SK-N-SH (cell line): ENCODE results near the gene NRG3. TPM values are rescaled to one million over a fixed set of nuclear protein-coding genes. Genes with fewer than 3 reads are reported as not detected.

Source experiments
- CTCF ChIA-PET: fragments of 300-600, 350-600 bp; formaldehyde crosslinking; extraction: SDS; loops from one replicate; lab custom pipeline; 2021; lab: Yijun Ruan, JAX
- POLR2A ChIA-PET: fragments of 350-600 bp; sonication (Branson Sonifier 250); formaldehyde crosslinking; extraction: SDS; loops from one replicate; lab custom pipeline; 2020; ENCODE audit warnings: antibody characterized with exemption, inconsistent platforms; lab: Yijun Ruan, JAX
- DNase-seq: peaks from one replicate; pipeline ENCODE4 v3.0.0; 2012
- H2AFZ ChIP-seq: fragments of 200-600 bp; sonication (generic); 2 replicates; pipeline ENCODE4 v1.8.1; 2016; ENCODE audit warnings: antibody characterized with exemption, mild to moderate bottlenecking, low read depth
- H3F3A ChIP-seq: fragments of 200-600 bp; sonication (generic); replicated peaks from 2 replicates; pipeline ENCODE3; 2016; ENCODE audit warnings: antibody characterized with exemption, mild to moderate bottlenecking; ENCODE audit not compliant: insufficient read depth
- H3K27ac ChIP-seq, 2 experiments: fragments of 200-500 bp in 1 of 2; fragments of 200-600 bp in 1 of 2; sonication (Bioruptor generic) in 1 of 2; sonication (generic), shearing (Covaris generic) in 1 of 2; 2 replicates each; pipeline versions ENCODE4 v1.5.1 to v1.6.1; 2014 to 2016; ENCODE audit warnings: low read depth in 2 of 2, inconsistent platforms in 1 of 2, low read length in 1 of 2, mild to moderate bottlenecking in 1 of 2, mixed read lengths in 1 of 2
- H3K27me3 ChIP-seq: fragments of 200-600 bp; sonication (generic), shearing (Covaris generic); 2 replicates; pipeline ENCODE4 v1.6.1; 2016; ENCODE audit warnings: mixed run types; ENCODE audit not compliant: insufficient read depth
- H3K36me3 ChIP-seq, 2 experiments: fragments of 200-500 bp in 1 of 2; fragments of 200-600 bp in 1 of 2; sonication (Bioruptor generic) in 1 of 2; sonication (generic) in 1 of 2; replicated peaks in 1 of 2; 2 replicates each; pipeline versions ENCODE3 to v1.5.1; 2014 to 2016; ENCODE audit warnings: low read length in 1 of 2, mild to moderate bottlenecking in 1 of 2; ENCODE audit not compliant: insufficient read depth in 2 of 2, control insufficient read depth in 1 of 2
- H3K4me1 ChIP-seq, 2 experiments: fragments of 200-500 bp in 1 of 2; fragments of 200-600 bp in 1 of 2; sonication (Bioruptor generic) in 1 of 2; sonication (generic), shearing (Covaris generic) in 1 of 2; 2 replicates each; pipeline versions ENCODE4 v1.5.1 to v1.6.1; 2014 to 2016; ENCODE audit warnings: low read depth in 1 of 2, low read length in 1 of 2, mixed run types in 1 of 2; ENCODE audit not compliant: insufficient read depth in 2 of 2, control insufficient read depth in 1 of 2
- H3K4me2 ChIP-seq: fragments of 200-600 bp; sonication (generic), shearing (Covaris generic); 2 replicates; pipeline ENCODE4 v1.6.1; 2017; ENCODE audit warnings: mixed run types
- H3K4me3 ChIP-seq, 2 experiments: fragments of 200-500 bp in 1 of 2; fragments of 200-600 bp in 1 of 2; sonication (Bioruptor generic) in 1 of 2; sonication (generic), shearing (Covaris generic) in 1 of 2; 2 replicates each; pipeline versions ENCODE4 v1.5.1 to v1.8.1; 2014 to 2016; ENCODE audit warnings: low read depth in 2 of 2, inconsistent platforms in 1 of 2, low read length in 1 of 2, mild to moderate bottlenecking in 1 of 2, mixed read lengths in 1 of 2, moderate library complexity in 1 of 2
- H3K79me2 ChIP-seq: fragments of 200-600 bp; sonication (generic); 2 replicates; pipeline ENCODE4 v1.8.1; 2017; ENCODE audit warnings: mild to moderate bottlenecking; ENCODE audit not compliant: insufficient read depth
- H3K9ac ChIP-seq: fragments of 200-600 bp; sonication (generic); 2 replicates; pipeline ENCODE4 v1.6.1; 2017; ENCODE audit warnings: mixed run types
- H3K9me2 ChIP-seq: fragments of 200-600 bp; sonication (generic); 2 replicates; pipeline ENCODE4 v1.6.1; 2017; ENCODE audit warnings: mixed run types
- H3K9me3 ChIP-seq: fragments of 200-600 bp; sonication (generic); 2 replicates; pipeline ENCODE4 v1.6.1; 2017; ENCODE audit warnings: mixed run types, mild to moderate bottlenecking, moderate library complexity
- H4K20me1 ChIP-seq: fragments of 200-600 bp; sonication (generic); 2 replicates; pipeline ENCODE4 v1.6.1; 2017; ENCODE audit warnings: mild to moderate bottlenecking, mixed run types; ENCODE audit not compliant: insufficient read depth
- CHD2 ChIP-seq: fragments of 150-350 bp; IDR thresholded peaks from 2 replicates; pipeline ENCODE4 v1.6.1; 2018; ENCODE audit warnings: low read length; ENCODE audit not compliant: partially characterized antibody
- ELF1 ChIP-seq: IDR thresholded peaks from 2 replicates; pipeline ENCODE4 v1.4.0; 2012
- EZH2phosphoT487 ChIP-seq: fragments of 200-600 bp; sonication (generic); IDR thresholded peaks from 2 replicates; pipeline ENCODE4 v1.6.1; 2017; ENCODE audit warnings: low read depth, mixed run types, mild to moderate bottlenecking, antibody characterized with exemption, moderate library complexity, borderline replicate concordance
- FOSL2 ChIP-seq: IDR thresholded peaks from 2 replicates; pipeline ENCODE4 v1.4.0; 2012; ENCODE audit warnings: low read depth, mild to moderate bottlenecking, moderate library complexity, borderline replicate concordance
- FOXJ3 ChIP-seq: sonication (generic); formaldehyde crosslinking; IDR thresholded peaks from 2 replicates; pipeline ENCODE4 v1.5.1; 2020; ENCODE audit warnings: mild to moderate bottlenecking, missing genetic modification reagents
- GABPA ChIP-seq: IDR thresholded peaks from 2 replicates; pipeline ENCODE4 v1.4.0; 2012; ENCODE audit warnings: low read depth, mild to moderate bottlenecking
- GATA2 ChIP-seq: sonication (generic); formaldehyde crosslinking; IDR thresholded peaks from 2 replicates; pipeline ENCODE4 v1.5.0; 2020; ENCODE audit warnings: mild to moderate bottlenecking, missing genetic modification reagents
- JUND ChIP-seq: IDR thresholded peaks from 2 replicates; pipeline ENCODE4 v1.4.0; 2012
- MEF2A ChIP-seq: IDR thresholded peaks from 2 replicates; pipeline ENCODE4 v1.4.0; 2012; ENCODE audit warnings: low read depth, borderline replicate concordance
- RAD21 ChIP-seq: IDR thresholded peaks from 2 replicates; pipeline ENCODE4 v1.6.1; 2012; ENCODE audit warnings: mild to moderate bottlenecking, low read length
- RCOR1 ChIP-seq: fragments of 150-350 bp; IDR thresholded peaks from 2 replicates; pipeline ENCODE4 v1.6.1; 2017; ENCODE audit warnings: antibody characterized with exemption, low read length
- RFX5 ChIP-seq: IDR thresholded peaks from 2 replicates; pipeline ENCODE4 v1.6.1; 2012; ENCODE audit warnings: mild to moderate bottlenecking, improper control_type of control experiment, low read length
- RXRA ChIP-seq: IDR thresholded peaks from 2 replicates; pipeline ENCODE4 v1.4.0; 2012; ENCODE audit warnings: low read depth, mild to moderate bottlenecking, borderline replicate concordance
- SIN3A ChIP-seq: IDR thresholded peaks from 2 replicates; pipeline ENCODE4 v1.6.1; 2012; ENCODE audit warnings: low read depth, mild to moderate bottlenecking, low read length, moderate library complexity, borderline replicate concordance
- TEAD4 ChIP-seq: IDR thresholded peaks from 2 replicates; pipeline ENCODE4 v1.4.0; 2012; ENCODE audit warnings: mild to moderate bottlenecking, borderline replicate concordance; ENCODE audit not compliant: insufficient read depth
- WGBS: methylation state at CpG from one replicate; pipeline ENCODE4 v1.1.6; 2017; ENCODE audit warnings: low lambda C conversion rate; 5-methylcytosine and 5-hydroxymethylcytosine counted together
- polyA plus RNA-seq, 3 experiments: library from polyadenylated mRNA; depleted of rRNA; stranded (reverse); fragments of >200 nt; gene quantifications; 2 replicates each; pipeline ENCODE4 v1.2.3, GENCODE V29; 2012
- TF ChIP-seq, protein P1 (sequence below): fragments of 200-600 bp; sonication (generic); IDR thresholded peaks from 2 replicates; pipeline ENCODE4 v1.6.1; 2017; ENCODE audit warnings: antibody characterized with exemption, mild to moderate bottlenecking, moderate library complexity
- TF ChIP-seq, protein P2 (sequence below): IDR thresholded peaks from 2 replicates; pipeline ENCODE4 v1.4.0; 2012; ENCODE audit warnings: low read depth
- TF ChIP-seq, protein P3 (sequence below): fragments of 150-350 bp; IDR thresholded peaks from 2 replicates; pipeline ENCODE4 v1.6.1; 2017; ENCODE audit warnings: antibody characterized with exemption, low read length, low read depth, borderline replicate concordance
- TF ChIP-seq, protein P4 (sequence below): fragments of 150-350 bp; IDR thresholded peaks from 2 replicates; pipeline ENCODE4 v1.6.1; 2016; ENCODE audit warnings: mild to moderate bottlenecking, low read depth, low read length
- TF ChIP-seq, protein P5 (sequence below): IDR thresholded peaks from 2 replicates; pipeline ENCODE4 v1.6.1; 2012; ENCODE audit warnings: mild to moderate bottlenecking, low read depth, low read length, moderate library complexity

The NRG3 gene
- polyA plus RNA-seq, 1 of the 3 experiments (the other 2 are of a cell fraction): 0.03 TPM

DNA sequence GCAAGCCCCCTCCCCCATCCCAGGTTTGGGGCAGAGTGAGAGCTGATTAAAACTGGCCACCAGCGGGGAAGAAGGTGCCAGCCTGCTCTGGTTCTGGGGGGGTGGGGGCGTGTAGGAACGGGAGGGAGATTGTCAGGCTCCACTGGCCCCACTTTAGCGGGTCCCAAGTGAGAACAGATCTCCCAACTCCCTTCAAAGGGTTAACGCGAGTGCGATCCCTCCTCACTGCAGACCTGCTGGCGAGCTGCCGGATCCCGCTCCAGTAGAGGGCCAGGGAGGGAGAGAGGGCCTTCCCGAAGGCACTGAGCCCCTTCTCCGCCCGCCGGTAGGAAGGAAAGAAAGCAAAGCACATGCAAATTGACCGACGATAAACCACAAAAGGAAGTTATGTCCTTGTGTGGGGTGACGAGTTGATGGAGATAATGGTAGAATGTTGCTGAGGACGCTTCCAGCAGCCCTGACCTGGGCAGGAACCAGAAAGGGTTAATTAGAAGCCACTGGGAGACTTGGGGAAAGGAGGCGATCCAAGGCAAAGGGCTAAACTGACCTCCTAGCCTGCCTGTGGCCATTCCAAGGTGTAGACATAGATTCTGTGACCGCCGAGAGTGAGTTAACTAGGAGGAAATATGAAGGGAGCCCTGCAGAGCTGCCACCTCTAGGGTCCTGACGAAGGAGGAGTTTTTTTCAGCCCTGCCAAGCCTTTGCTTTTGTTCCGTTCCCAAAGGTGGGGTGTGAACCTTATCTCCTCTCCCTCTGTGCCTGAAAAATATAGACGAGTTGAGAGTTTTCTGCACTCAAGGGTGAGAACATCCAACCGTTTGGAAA lies 1.5 kb downstream of the NRG3 start:
- H2AFZ ChIP-seq: no peak overlapping the region

More for the DNA sequence above, 1.5 kb downstream of the NRG3 start:
- 34% methylated on average over 23 of the region's 25 CpGs for WGBS
- DNase-seq: peak; percentile 45
- no peaks in the 10 kb centered on the region for H4K20me1 ChIP-seq
- no peaks in the 10 kb centered on the region for H3K36me3 ChIP-seq
- ChIA-PET POLR2A (no interaction called here), CTCF (interaction anchor here (0.7 kb wide), 1 partner anchor 129 kb away, joined by 3 read pairs; no protein-coding TSS in a partner anchor)
- no peak overlapping the region for H3K9ac ChIP-seq
- no peak for TF ChIP-seq CHD2
- no peak for TF ChIP-seq FOXJ3
- TF ChIP-seq, protein P1, sequence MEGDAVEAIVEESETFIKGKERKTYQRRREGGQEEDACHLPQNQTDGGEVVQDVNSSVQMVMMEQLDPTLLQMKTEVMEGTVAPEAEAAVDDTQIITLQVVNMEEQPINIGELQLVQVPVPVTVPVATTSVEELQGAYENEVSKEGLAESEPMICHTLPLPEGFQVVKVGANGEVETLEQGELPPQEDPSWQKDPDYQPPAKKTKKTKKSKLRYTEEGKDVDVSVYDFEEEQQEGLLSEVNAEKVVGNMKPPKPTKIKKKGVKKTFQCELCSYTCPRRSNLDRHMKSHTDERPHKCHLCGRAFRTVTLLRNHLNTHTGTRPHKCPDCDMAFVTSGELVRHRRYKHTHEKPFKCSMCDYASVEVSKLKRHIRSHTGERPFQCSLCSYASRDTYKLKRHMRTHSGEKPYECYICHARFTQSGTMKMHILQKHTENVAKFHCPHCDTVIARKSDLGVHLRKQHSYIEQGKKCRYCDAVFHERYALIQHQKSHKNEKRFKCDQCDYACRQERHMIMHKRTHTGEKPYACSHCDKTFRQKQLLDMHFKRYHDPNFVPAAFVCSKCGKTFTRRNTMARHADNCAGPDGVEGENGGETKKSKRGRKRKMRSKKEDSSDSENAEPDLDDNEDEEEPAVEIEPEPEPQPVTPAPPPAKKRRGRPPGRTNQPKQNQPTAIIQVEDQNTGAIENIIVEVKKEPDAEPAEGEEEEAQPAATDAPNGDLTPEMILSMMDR: no peak
- TF ChIP-seq GATA2: no peak
- TF ChIP-seq RXRA: no peak
- TF ChIP-seq FOSL2: no peak
- no peak for TF ChIP-seq RFX5
- TF ChIP-seq, protein P2, sequence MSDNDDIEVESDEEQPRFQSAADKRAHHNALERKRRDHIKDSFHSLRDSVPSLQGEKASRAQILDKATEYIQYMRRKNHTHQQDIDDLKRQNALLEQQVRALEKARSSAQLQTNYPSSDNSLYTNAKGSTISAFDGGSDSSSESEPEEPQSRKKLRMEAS: no peak
- no peak for TF ChIP-seq RAD21
- TF ChIP-seq, protein P3, sequence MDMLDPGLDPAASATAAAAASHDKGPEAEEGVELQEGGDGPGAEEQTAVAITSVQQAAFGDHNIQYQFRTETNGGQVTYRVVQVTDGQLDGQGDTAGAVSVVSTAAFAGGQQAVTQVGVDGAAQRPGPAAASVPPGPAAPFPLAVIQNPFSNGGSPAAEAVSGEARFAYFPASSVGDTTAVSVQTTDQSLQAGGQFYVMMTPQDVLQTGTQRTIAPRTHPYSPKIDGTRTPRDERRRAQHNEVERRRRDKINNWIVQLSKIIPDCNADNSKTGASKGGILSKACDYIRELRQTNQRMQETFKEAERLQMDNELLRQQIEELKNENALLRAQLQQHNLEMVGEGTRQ: no peak
- no peak for TF ChIP-seq RCOR1
- no peak for TF ChIP-seq MEF2A
- TF ChIP-seq JUND: no peak
- no peak for TF ChIP-seq GABPA
- TF ChIP-seq, protein P4, sequence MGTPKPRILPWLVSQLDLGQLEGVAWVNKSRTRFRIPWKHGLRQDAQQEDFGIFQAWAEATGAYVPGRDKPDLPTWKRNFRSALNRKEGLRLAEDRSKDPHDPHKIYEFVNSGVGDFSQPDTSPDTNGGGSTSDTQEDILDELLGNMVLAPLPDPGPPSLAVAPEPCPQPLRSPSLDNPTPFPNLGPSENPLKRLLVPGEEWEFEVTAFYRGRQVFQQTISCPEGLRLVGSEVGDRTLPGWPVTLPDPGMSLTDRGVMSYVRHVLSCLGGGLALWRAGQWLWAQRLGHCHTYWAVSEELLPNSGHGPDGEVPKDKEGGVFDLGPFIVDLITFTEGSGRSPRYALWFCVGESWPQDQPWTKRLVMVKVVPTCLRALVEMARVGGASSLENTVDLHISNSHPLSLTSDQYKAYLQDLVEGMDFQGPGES: no peak
- no peak for TF ChIP-seq ELF1
- TF ChIP-seq, protein P5, sequence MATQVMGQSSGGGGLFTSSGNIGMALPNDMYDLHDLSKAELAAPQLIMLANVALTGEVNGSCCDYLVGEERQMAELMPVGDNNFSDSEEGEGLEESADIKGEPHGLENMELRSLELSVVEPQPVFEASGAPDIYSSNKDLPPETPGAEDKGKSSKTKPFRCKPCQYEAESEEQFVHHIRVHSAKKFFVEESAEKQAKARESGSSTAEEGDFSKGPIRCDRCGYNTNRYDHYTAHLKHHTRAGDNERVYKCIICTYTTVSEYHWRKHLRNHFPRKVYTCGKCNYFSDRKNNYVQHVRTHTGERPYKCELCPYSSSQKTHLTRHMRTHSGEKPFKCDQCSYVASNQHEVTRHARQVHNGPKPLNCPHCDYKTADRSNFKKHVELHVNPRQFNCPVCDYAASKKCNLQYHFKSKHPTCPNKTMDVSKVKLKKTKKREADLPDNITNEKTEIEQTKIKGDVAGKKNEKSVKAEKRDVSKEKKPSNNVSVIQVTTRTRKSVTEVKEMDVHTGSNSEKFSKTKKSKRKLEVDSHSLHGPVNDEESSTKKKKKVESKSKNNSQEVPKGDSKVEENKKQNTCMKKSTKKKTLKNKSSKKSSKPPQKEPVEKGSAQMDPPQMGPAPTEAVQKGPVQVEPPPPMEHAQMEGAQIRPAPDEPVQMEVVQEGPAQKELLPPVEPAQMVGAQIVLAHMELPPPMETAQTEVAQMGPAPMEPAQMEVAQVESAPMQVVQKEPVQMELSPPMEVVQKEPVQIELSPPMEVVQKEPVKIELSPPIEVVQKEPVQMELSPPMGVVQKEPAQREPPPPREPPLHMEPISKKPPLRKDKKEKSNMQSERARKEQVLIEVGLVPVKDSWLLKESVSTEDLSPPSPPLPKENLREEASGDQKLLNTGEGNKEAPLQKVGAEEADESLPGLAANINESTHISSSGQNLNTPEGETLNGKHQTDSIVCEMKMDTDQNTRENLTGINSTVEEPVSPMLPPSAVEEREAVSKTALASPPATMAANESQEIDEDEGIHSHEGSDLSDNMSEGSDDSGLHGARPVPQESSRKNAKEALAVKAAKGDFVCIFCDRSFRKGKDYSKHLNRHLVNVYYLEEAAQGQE: no peak
- TF ChIP-seq SIN3A: no peak
- no peak for TF ChIP-seq TEAD4
- TF ChIP-seq EZH2phosphoT487: no peak
- peaks cover 0 to 9% of the 10 kb centered on the region in 2 experiments; a peak in 1 of 4 replicates for H3K4me1 ChIP-seq
- no peaks in the 10 kb centered on the region for H3K79me2 ChIP-seq
- no peaks in the 10 kb centered on the region for H3K9me2 ChIP-seq
- H3K27me3 ChIP-seq: peaks cover 16% of the 10 kb centered on the region
- no peaks in the 10 kb centered on the region for H3F3A ChIP-seq
- H3K27ac ChIP-seq: no peak overlapping the region
- H3K9me3 ChIP-seq: no peaks in the 10 kb centered on the region
- H3K4me3 ChIP-seq: no peak overlapping the region
- no peak overlapping the region for H3K4me2 ChIP-seq
